ENCODE results near the gene AMBRA1. TPM values are rescaled to one million over a fixed set of nuclear protein-coding genes. Genes with fewer than 3 reads are reported as not detected.

Gene AMBRA1
- total and polyA plus RNA-seq, 2 of the 8 experiments (the other 6 are each of a cell fraction or from before 2014, with no cell fraction given), result 14.2 to 37.4 TPM

DNA sequence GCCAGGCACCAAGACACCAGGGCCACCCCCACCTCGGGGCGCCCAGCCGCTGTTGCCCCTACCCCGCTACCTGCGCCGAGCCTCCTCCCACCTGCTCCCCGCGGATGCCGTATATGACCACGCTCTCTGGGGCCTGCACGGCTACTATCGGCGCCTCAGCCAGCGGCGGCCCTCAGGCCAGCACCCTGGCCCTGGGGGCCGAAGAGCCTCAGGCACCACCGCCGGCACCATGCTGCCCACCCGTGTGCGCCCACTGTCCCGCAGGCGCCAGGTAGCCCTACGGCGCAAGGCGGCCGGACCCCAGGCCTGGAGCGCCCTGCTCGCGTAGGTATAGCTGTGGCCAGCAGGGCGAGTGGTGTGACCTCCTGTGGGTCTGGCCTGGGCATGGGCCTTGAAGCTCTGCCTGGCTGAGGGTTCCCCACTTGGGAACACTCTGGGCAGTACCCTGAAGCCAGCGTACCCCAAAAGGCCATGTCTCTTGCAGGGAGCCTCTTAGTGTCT lies 227.1 kb downstream of the AMBRA1 start:
- no peak overlapping the region for H2BK120ac ChIP-seq (replicated peaks; ENCODE audit: low read depth, low read length)
- 94% methylated on average over 24 of the region's 31 CpGs; no CpG with 5 or more reads in 1 of the 2 experiments for WGBS, 2 experiments (ENCODE audit: extremely low coverage in 1 of 2, insufficient coverage in 1 of 2, insufficient read length in 1 of 2, insufficient replicate concordance in 2 of 2, low coverage in 1 of 2, low lambda C conversion rate in 2 of 2, missing lambda C conversion rate in 1 of 2)
- no peak overlapping the region for H3K56ac ChIP-seq (replicated peaks; ENCODE audit: insufficient read length, low read depth, low read length)
- no peaks in the 10 kb centered on the region for H3K9me3 ChIP-seq (ENCODE audit: insufficient read depth in 2 of 2, low read depth in 1 of 2, low read length in 1 of 2)
- H3K4me1 ChIP-seq (replicated peaks in 1 of 4; ENCODE audit: control insufficient read depth in 3 of 4, insufficient read depth in 4 of 4, low read length in 3 of 4), result peaks cover 0 to 20% (median 11%) of the 10 kb centered on the region in 4 experiments; a peak in 6 of 7 replicates
- H3K4ac ChIP-seq (replicated peaks; ENCODE audit: insufficient read length, low read depth, low read length), result no peak overlapping the region
- no peak overlapping the region for H2BK5ac ChIP-seq (ENCODE audit: low read depth, low read length)
- no peak overlapping the region for H3K14ac ChIP-seq (ENCODE audit: insufficient read length)
- H2BK12ac ChIP-seq (ENCODE audit: low read depth, low read length), result no peak overlapping the region; the same call in 1 of the 2 replicates
- no peak overlapping the region for H2BK20ac ChIP-seq (ENCODE audit: low read length)
- no peak overlapping the region for H3K4me2 ChIP-seq (ENCODE audit: insufficient read depth in 1 of 2, low read depth in 2 of 2, low read length in 2 of 2)
- no peak overlapping the region for H3K9ac ChIP-seq (replicated peaks in 1 of 4; ENCODE audit: extremely low read depth in 1 of 4, low read depth in 3 of 4, low read length in 3 of 4)
- FAIRE-seq (no peak), DNase-seq (ENCODE audit: low read depth in 1 of 2, low spot score in 2 of 2) (no peak)
- H3K23ac ChIP-seq (ENCODE audit: insufficient read length), result no peak overlapping the region
- H3K27me3 ChIP-seq (replicated peaks in 1 of 4; ENCODE audit: control insufficient read depth in 3 of 4, extremely low read depth in 1 of 4, insufficient read depth in 3 of 4, low read length in 3 of 4), result no peaks in the 10 kb centered on the region
- peaks cover 8 to 37% of the 10 kb centered on the region in 2 experiments for H4K20me1 ChIP-seq (replicated peaks in 1 of 2; ENCODE audit: control insufficient read depth in 1 of 2, insufficient read depth in 2 of 2, low read length in 2 of 2)
- CTCF ChIA-PET (ENCODE audit: partially characterized antibody), result interaction anchor here (0.7 to 44.5 kb wide), 16 partner anchors 11 to 485 kb away, joined by 3 to 1004 read pairs (median 6); partner anchors contain the start of genes CHRM4 and DGKZ
- peak overlapping the region; percentile 12; the same call in 1 of the 2 replicates for H4K8ac ChIP-seq (ENCODE audit: extremely low read depth, insufficient read depth, low read length)
- peaks cover 0 to 33% of the 10 kb centered on the region in 2 experiments; a peak in 2 of 4 replicates for H3K79me2 ChIP-seq (ENCODE audit: control insufficient read depth in 1 of 2, insufficient read depth in 2 of 2, low read length in 2 of 2)
- no peaks in the 10 kb centered on the region for H3K23me2 ChIP-seq (ENCODE audit: low read depth, low read length)
- H2AK5ac ChIP-seq (ENCODE audit: low read depth, low read length), result no peak overlapping the region
- no peak overlapping the region for H3K4me3 ChIP-seq (ENCODE audit: extremely low read depth in 1 of 4, insufficient read depth in 2 of 4, low read depth in 3 of 4, low read length in 4 of 4)
- no peak overlapping the region for H2AFZ ChIP-seq (ENCODE audit: low read length)
- no peak overlapping the region for H4K5ac ChIP-seq (ENCODE audit: insufficient read length, low read depth, low read length)
- no peak overlapping the region; the same call in 1 of the 2 replicates for H3K27ac ChIP-seq (ENCODE audit: low read depth, low read length)
- no peak overlapping the region for H2BK15ac ChIP-seq (ENCODE audit: low read length)
- no peak overlapping the region; the same call in 1 of the 2 replicates for H3K18ac ChIP-seq (ENCODE audit: extremely low read depth, low read length)
- peaks cover 17% of the 10 kb centered on the region for H3K79me1 ChIP-seq (ENCODE audit: low read depth, low read length)
- no peak overlapping the region for H4K91ac ChIP-seq (replicated peaks; ENCODE audit: insufficient read length, low read length)
- TF ChIP-seq GTF2F1 (IDR thresholded peaks at IDR 0.05; ENCODE audit: borderline replicate concordance, low read depth, low read length), result no peak
- TF ChIP-seq, protein P1, sequence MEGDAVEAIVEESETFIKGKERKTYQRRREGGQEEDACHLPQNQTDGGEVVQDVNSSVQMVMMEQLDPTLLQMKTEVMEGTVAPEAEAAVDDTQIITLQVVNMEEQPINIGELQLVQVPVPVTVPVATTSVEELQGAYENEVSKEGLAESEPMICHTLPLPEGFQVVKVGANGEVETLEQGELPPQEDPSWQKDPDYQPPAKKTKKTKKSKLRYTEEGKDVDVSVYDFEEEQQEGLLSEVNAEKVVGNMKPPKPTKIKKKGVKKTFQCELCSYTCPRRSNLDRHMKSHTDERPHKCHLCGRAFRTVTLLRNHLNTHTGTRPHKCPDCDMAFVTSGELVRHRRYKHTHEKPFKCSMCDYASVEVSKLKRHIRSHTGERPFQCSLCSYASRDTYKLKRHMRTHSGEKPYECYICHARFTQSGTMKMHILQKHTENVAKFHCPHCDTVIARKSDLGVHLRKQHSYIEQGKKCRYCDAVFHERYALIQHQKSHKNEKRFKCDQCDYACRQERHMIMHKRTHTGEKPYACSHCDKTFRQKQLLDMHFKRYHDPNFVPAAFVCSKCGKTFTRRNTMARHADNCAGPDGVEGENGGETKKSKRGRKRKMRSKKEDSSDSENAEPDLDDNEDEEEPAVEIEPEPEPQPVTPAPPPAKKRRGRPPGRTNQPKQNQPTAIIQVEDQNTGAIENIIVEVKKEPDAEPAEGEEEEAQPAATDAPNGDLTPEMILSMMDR (IDR thresholded peaks at IDR 0.05; ENCODE audit: control extremely low read depth in 1 of 3, insufficient read depth in 1 of 3, low read depth in 1 of 3, low read length in 3 of 3), result peak in 1 of 3 experiments; percentile 2; a peak in 1 of 4 replicates
- POLR2A ChIA-PET (ENCODE audit: partially characterized antibody), result interaction anchor here (0.5 to 7.8 kb wide), 6 partner anchors 9 to 431 kb away, joined by 3 to 69 read pairs (median 4); partner anchors contain the start of genes DGKZ and MDK
- peaks cover 2 to 9% (median 4%) of the 10 kb centered on the region in 4 experiments; a peak in 5 of 8 replicates for H3K36me3 ChIP-seq (ENCODE audit: control insufficient read depth in 2 of 4, insufficient read depth in 4 of 4, low read length in 3 of 4)

Measured in H1 (cell line).